Skin of body (tissue), 2 donors: ENCODE results near the gene MUC5B. TPM values are rescaled to one million over a fixed set of nuclear protein-coding genes. Genes with fewer than 3 reads are reported as not detected.
A peak's percentile ranks its signal among the peaks of the same experiment; 100 is the strongest.

Source experiments
- DNase-seq: peaks from one replicate; lab custom pipeline; 2025; lab: John Stamatoyannopoulos, UW
- total RNA-seq: library from RNA; depleted of rRNA; stranded (reverse); fragments of >200 nt; gene quantifications from one replicate; pipeline ENCODE4 v1.2.3, GENCODE V29; 2014

Gene MUC5B
- total RNA-seq, 1 donor from 2014 or later = 0.30 TPM

DNA sequence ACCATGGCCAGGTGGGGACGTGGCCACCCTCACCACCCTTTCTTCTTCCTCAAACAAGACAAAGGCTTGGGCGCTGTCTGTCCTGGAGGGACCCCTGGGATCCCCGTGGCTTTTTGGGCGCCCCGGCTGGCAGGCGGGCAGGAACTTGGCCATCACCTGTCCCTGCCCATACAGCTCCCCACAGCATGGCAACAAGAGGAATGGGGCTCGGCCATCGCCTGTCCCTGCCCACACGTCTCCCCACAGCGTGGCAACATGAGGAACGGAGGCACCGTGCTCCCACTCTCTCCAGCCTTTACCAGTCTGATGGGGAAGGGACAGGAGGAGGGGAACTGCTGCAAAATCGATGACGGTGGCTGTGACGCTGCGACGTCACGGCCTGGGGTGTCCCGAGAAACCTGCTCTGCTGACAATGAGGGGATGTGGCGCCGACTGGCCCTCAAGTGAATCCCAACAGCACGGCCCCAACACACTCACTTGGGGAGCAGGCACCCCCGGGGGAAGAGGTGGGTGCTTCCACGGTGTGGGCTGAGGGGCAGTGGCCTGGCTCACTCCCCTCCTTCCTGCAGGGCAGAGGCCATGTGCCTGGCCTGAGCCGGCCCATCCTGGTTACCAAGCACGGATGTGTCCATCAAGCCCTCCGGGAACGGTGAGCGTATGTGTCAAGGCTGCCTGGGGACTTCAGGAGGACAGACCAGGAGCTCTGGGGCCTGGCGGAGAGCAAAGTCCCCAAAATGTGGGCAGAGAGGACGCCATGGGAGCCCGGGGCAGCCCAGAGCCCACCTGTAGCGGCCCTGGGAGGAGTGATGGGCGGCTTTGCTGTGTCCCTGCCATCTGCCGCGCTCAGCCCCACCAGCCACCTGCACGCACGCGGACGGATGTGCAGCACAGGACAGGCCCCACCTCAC lies 56.2 kb downstream of the MUC5B start:
- no peak for DNase-seq

GRCh38 chr11:1279674-1280055 lies 56.8 kb downstream of the MUC5B start:
- no peak for DNase-seq

DNA sequence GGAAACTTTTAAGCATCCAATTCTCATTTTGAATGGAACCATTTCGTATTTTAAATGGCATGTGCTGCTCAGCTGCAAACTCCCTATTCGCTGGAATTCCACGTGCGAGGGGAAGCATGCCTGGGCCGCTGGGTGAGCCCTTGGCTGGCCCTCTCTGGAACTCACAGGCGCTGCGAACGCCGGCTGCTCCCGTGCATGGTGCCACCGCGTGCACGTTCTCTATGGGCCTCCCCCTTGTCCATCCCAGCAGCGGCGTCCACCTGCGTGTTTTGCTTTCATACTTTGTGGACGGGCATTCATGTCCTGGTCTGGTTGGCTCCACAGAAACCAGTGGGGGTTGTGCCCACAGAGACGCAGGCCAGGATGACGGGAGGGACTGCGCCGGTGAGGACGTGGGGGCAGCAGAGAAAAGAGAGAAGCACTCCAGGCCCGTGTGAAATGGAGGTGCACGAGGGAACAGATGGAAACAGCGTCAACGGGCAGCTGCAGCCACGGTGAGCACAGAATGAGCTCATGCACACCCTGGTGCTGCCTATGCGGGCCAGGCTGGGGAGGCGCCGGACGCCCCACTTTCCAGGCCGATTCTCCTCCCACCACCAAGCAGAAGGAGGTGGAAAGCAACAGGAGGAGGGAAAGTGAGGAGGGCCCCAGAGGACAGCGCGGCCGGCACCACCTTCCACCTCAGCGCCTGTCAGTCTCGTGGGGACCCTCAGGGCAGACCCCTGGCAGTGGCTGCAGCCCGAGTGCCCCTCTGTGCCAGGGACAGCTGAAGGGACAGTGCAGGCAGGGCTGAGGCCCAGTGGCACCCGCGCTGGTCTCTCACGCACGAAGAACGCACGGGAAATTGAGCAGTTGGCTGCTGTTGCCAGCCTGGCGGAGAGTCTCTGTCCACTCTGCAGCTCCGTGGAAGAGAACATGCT lies 57.5 kb downstream of the MUC5B start:
- DNase-seq = no peak

GRCh38 chr11:1281326-1281973 lies 58.6 kb downstream of the MUC5B start:
- DNase-seq = no peak

GRCh38 chr11:1281974-1282365 lies 59.1 kb downstream of the MUC5B start:
- peak; percentile 2 for DNase-seq

GRCh38 chr11:1283091-1283511 lies 60.2 kb downstream of the MUC5B start:
- DNase-seq = no peak

DNA sequence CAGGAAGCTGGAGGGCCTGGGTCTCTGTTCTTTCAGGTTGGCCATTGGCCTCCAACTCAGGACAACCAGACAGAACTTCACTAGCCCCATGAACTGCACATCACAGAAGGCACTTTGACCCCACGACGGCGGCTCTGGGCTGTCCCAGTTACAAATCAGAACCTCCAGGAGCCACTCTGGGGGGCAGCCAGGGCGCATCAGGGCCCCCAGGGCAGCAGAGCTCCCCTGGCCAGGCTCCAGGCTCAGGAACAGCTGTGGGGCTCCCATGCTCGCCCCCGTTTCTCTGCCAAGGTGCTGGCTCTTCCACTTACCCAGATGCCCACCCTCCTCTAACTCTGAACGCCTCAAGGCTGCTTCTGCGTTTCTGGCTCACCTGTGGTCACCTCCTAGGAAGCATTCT lies 61.0 kb downstream of the MUC5B start:
- no peak for DNase-seq

DNA sequence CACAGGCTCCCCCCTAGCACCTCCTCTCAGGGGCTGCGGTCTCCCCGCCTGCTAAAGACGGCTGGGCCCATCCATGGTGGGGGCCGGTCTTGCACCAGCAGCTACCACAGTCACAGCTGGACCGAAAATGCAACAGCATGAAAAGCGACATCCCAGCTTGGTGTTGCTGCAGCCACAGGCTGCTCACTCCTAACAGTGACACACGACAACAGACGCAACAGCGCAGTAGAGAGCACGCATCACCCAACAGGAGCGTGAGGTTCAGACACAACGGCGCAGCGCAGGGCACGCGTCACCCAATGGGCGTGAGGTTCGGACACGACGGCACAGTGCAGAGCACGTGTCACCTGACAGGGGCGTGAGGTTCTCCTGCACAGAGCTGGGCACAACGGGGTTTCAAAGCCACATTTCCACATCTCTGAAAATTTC lies 62.5 kb downstream of the MUC5B start:
- no peak for DNase-seq

DNA sequence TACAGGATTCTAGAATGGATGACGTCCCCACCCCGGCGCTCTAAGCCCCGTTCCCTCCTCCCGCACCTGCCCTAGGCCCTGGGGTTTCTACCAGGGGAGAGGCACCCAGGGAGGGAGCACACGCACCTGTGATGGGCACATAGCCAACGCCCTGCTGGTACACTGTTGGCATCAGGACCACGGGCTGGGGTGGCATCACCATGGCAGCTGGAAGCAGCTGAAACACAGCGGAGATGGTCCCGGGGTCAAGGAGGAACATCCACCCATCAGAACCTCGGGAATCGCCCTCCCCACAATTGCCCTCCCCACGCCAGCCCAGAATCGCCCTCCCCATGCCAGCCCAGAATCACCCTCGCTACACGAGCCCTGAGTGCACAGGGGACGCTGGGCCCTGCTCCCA lies 63.0 kb downstream of the MUC5B start:
- no peak for DNase-seq

- no peak for DNase-seq
These were observed 65.1 kb downstream of the MUC5B start for GRCh38 chr11:1287928-1288327.

DNA sequence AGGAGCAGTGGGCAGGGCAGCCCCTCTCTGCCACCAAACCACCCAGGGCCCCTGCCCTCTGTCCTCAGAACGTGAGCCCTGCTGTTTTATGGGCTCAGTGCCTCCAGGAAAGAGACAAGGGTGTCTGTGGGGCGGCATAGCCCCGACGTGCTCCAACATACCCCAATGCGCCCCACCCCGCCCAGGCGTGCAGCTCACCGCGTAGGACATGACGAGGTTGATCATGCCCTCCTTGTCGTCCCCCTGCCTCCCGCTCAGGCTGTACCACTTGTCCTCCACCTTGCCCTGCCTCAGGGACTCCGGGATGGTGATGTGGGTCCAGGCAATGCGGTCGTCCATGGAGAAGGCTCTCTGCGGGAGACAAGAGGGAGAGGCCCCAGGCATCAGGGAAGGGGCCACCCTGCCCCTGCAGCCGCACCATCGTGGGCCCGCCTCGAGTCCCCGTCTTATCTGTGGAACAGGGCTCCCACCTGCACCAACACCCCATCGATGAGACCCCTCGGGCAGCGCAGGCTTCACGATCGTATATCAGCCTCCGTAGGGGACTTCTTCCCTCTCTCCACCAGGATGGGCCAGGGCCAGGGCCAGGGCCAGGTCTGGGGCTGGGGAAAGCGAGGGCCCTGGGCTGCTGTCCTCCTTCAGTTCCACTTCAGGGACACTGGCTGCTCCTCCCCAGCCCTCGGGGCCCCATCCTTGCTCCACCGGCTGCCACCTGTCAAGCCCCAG lies 65.7 kb downstream of the MUC5B start:
- no peak for DNase-seq

DNA sequence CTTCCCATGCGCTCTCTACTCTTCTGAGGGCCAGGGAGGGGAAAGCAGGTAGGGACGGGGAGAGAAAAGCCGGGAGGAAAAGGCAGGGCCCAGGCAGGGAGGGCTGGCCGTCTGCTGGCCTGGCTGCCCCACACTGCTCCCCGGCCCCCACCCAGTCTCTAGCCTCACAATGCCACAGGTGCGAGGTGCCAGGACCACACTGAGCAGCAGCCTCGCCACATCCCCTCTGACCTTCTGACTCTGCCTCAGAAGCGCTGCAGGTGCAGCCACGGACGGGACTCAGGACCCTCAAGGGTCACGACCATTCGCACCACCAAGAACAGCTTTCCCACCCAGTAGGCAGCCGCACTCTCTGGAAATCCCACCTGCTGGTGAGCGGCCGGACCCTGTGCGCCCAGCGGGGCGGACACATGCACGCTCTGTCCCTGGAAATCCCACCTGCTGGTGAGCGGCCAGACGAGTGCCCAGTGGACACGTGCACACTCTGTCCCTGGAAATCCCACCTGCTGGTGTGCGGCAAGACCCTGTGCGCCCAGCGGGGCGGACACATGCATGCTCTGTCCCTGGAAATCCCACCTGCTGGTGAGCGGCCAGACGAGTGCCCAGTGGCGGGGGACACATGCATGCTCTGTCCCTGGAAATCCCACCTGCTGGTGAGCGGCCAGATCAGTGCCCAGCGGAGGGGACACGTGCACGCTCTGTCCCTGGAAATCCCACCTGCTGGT lies 66.5 kb downstream of the MUC5B start:
- DNase-seq = no peak

DNA sequence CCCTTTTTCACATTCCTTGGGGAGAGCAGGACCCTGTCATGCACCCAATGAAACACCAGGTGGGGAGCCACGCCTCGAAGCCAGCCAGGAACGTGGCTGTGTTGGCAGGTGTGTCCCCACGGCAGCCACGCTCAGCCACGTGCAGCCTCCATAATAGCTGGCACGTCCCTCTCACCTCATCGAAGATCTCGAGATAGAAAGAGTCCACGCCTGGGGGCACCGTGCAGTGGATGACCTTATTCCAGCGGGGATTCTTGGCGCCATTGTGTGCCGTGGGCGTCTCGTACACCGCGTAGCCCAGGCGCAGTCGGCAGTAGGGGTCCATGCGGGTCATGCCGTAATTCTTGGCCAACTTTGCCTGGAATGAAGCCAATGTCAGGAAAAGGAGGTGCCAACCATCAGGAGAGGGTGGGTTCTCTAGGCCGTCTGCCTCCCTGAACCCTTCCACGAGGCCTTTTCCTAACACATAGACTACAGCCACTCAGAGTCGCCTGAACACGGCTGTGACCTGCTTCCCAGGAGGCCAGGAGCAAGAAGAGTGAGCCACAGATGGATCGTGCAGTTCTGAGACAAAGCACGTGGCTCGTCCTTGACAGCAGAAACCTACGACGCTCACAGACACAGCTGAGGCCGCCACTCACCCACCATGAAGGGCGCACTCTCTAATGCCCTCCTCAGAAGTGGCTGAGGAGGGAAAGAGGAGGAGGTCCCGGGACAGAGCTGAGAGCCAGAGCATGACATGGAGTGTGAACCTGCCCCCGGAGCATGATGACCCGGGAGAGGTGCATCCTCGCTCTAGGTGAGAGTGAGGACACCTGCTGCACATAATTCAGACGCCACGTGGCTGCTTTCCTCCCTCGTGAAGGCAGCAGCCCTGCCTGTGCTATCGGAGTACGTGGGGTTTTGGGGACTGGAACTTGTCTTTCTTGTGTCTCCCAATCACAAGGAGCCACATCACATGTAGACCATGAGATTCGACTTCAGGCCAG lies 67.5 kb downstream of the MUC5B start:
- DNase-seq = no peak

DNA sequence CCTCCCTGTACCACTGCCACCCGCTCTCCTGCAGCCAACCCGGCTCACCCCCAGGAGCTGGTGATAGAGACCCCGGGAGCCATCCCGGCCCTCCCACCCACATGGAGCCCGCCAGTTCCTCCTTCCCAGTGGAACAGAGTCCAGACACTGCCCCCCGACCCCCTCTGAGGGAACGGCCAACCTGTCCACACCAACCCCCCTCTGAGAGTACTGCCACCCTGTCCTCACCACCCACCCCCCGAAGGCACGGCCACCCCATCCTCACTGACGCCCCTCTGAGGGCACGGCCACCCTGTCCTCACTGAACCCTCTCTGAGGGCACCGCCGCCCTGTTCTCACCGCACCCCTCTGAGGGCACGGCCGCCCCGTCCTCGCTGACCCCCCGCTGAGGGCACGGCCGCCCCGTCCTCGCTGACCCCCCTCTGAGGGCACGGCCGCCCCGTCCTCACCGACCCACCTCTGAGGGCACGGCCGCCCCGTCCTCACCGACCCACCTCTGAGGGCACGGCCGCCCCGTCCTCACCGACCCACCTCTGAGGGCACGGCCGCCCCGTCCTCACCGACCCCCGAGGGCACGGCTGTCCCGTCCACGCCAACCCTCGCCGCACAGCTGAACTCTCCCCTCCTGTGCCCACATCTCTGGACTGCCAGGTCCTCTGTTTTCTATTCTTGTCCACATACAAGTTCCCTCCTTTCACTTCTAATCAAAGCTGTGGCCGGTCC lies 68.6 kb downstream of the MUC5B start:
- DNase-seq = no peak

- DNase-seq = no peak
These were observed 69.3 kb downstream of the MUC5B start for GRCh38 chr11:1292018-1292643.

DNA sequence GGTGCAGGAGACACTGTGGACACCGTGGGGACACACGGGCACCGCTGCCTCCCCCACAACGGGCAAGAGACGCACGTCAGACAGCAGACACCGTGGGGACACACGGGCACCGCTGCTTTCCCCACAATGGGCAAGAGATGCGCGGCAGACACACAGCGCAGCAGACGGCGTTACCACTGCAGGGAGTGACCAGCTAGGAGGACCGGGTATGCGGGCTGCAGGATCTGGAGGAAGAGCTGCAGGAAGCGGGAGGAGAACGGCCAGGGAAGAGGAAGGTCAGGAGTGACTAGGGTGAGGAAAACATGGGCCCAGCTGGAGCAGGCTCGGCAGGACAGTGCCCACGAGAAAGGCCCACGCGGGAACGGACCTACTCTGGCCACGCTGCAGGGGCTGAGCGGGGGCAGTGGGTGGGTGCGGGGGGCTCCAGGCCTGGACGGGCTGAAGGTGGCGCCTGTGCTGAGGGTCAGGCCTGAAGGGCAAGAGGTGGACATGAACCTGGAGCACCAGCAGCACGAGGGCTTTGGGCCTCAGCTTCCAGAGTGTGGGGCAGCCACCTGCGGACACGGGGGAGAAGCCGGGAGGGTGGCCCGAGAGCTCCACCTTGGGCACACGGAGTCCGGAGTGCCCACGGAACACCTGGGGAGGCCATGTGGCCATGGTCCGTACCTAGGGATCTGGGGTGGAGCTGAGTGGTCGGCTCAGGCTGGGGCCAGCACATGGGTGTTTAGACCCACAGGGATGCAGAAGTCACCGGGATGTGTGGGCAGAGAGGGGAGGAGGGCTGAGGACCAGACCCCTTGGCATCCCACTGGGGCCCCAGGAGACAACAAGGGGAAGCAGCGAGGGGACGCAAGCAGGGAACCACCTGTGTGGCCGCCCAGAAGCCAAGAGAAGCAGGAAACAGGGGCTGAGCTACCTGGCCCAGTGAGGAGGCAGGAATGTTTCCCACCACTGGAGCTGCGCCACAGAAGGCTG lies 70.1 kb downstream of the MUC5B start:
- DNase-seq = no peak

DNA sequence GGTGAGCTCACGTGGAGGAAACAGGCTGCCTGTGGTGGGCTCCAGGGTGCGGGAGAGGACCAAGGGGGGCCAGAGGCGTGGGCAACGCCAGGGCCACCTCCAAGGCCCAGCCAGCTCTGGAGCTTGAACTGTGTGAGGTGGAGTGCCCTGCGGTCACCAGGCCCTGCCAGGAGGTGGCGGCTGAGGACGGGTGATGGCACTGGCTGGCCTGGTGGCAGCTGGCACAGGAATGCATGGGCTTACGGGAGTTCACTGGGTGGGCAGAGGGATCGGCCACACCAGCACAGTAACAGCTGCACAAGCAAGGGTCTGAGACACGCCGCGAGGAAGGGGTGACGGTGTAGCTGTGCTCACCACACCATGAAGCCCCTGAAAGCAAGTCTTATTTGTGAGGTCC lies 70.8 kb downstream of the MUC5B start:
- no peak for DNase-seq
